GM12891 (cell line): ENCODE data around the gene LSM3.
A peak's percentile ranks its signal among the peaks of the same experiment; 100 is the strongest.
"Not testable (repeated sequence)": the region's sequence is repeated elsewhere in the genome, so short reads cannot be mapped to it uniquely, and the experiment has no call there.

Experiments used
- DNase-seq: peaks from one replicate; pipeline ENCODE4 v3.0.0; 2011; ENCODE audit warnings: low spot score; ENCODE audit not compliant: insufficient read length
- FAIRE-seq: peaks from 2 replicates; lab custom pipeline; 2011; peaks lifted over from hg19 to GRCh38; lab: Jason Lieb, UNC
- PAX5 ChIP-seq: IDR thresholded peaks from 2 replicates; pipeline ENCODE4 v1.6.1; 2011; ENCODE audit warnings: low read length, moderate library complexity, mild to moderate bottlenecking; ENCODE audit not compliant: insufficient read depth, severe bottlenecking
- POLR2A ChIP-seq: IDR thresholded peaks from 2 replicates; pipeline ENCODE4 v1.6.1; 2011; ENCODE audit warnings: low read depth, low read length, control low read depth
- POLR2AphosphoS5 ChIP-seq: IDR thresholded peaks from 2 replicates; pipeline ENCODE4 v1.6.1; 2011; ENCODE audit warnings: low read depth, low read length, control low read depth
- POU2F2 ChIP-seq: IDR thresholded peaks from 2 replicates; pipeline ENCODE4 v1.6.1; 2011; ENCODE audit warnings: low read depth, mild to moderate bottlenecking, control low read depth, low read length, moderate library complexity
- SPI1 ChIP-seq: IDR thresholded peaks from 2 replicates; pipeline ENCODE4 v1.6.1; 2011; ENCODE audit warnings: low read depth, low read length, control low read depth
- TAF1 ChIP-seq: IDR thresholded peaks from 2 replicates; pipeline ENCODE4 v1.6.1; 2011; ENCODE audit warnings: low read depth, low read length, control low read depth

LSM3 gene

GRCh38 chr3:14216257-14217048 lies 37.8 kb downstream of the LSM3 start:
- FAIRE-seq (no peak), DNase-seq (no peak)
- TF ChIP-seq TAF1: no peak
- no peak for TF ChIP-seq SPI1
- TF ChIP-seq PAX5: no peak
- TF ChIP-seq POLR2AphosphoS5: no peak
- TF ChIP-seq POLR2A: no peak
- TF ChIP-seq POU2F2: no peak

GRCh38 chr3:14218355-14218754 lies 39.7 kb downstream of the LSM3 start:
- TF ChIP-seq POLR2AphosphoS5: no peak
- TF ChIP-seq SPI1: no peak
- TF ChIP-seq TAF1: no peak
- TF ChIP-seq POLR2A: no peak
- no peak for TF ChIP-seq POU2F2
- TF ChIP-seq PAX5: no peak
- DNase-seq: no peak
- no peak for FAIRE-seq

- no peak for FAIRE-seq
- no peak for DNase-seq
- no peak for TF ChIP-seq TAF1
- TF ChIP-seq SPI1: no peak
- TF ChIP-seq PAX5: no peak
- no peak for TF ChIP-seq POU2F2
- no peak for TF ChIP-seq POLR2A
- TF ChIP-seq POLR2AphosphoS5: no peak
These were observed 42.3 kb downstream of the LSM3 start for GRCh38 chr3:14220933-14221332.

GRCh38 chr3:14221902-14222301 lies 43.3 kb downstream of the LSM3 start:
- FAIRE-seq: no peak
- no peak for DNase-seq
- TF ChIP-seq TAF1: no peak
- TF ChIP-seq POU2F2: no peak
- no peak for TF ChIP-seq POLR2A
- no peak for TF ChIP-seq SPI1
- TF ChIP-seq POLR2AphosphoS5: no peak
- TF ChIP-seq PAX5: no peak

DNA sequence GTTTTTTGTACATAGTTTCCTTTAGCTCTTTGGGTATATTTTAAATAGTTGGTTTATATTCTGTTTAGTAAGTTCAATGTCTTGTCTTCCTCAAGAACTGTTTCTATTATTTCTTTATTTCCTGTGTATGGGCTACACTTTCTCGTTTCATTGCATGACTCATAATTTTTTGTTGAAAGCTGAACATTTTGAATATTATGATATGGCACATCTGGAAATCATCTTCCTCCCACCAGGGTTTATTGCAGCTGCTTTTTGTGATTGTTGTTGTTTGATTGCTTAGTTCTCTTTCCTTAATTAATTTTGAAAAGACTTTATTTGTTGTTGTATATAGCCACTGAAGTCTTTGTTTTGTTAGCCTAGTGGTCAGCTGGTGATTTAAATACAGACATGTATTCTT lies 43.8 kb downstream of the LSM3 start:
- DNase-seq: no peak
- FAIRE-seq: no peak
- TF ChIP-seq POLR2AphosphoS5 (no peak), POU2F2 (no peak), SPI1 (no peak)

GRCh38 chr3:14222900-14223594 lies 44.4 kb downstream of the LSM3 start:
- DNase-seq (no peak), FAIRE-seq (no peak)
- TF ChIP-seq POLR2AphosphoS5 (no peak), SPI1 (peak; percentile 80)

DNA sequence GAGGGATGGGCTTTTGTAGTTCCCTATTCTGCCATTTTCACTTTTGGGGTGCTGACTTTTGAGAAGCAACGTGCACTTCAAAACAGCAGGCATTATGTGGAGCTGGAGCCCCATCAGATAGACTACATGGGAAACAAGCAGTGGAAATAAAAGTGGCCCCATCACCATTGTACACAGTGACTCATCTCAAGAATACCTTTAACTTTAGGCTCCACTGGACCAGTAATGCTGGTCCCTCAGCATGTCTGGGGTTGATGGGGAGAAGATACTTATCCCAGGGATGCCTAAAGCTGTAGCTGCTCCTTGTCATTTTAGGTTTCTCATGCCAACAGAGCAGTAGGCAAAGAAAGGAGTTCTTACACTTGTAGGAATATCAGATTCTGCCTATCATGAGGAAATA lies 45.0 kb downstream of the LSM3 start:
- FAIRE-seq (no peak), DNase-seq (no peak)
- TF ChIP-seq POLR2AphosphoS5 (no peak), POU2F2 (no peak), PAX5 (no peak), TAF1 (no peak), POLR2A (no peak), SPI1 (no peak)

DNA sequence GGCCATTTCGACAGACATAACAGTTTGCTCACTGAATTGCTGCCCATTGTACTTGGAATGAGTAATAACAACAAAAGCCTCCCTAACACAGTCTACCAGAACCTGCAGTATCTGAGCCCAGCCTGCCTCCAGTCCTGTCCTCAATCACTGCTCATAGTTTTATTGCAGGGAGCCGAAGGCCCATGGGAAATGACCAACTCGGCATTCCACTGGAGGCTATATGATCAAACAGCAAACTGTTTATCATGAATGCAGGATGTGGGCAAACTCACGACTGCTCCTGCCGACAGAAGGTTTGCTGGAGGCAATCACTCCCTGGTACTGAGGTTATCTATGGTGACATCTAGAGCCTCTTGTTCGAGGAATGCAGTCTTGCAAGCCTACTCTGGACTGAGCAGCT lies 46.3 kb downstream of the LSM3 start:
- TF ChIP-seq POLR2A: no peak
- TF ChIP-seq POU2F2: no peak
- TF ChIP-seq TAF1: no peak
- no peak for TF ChIP-seq SPI1
- TF ChIP-seq PAX5: no peak
- no peak for TF ChIP-seq POLR2AphosphoS5
- DNase-seq (no peak), FAIRE-seq (no peak)

DNA sequence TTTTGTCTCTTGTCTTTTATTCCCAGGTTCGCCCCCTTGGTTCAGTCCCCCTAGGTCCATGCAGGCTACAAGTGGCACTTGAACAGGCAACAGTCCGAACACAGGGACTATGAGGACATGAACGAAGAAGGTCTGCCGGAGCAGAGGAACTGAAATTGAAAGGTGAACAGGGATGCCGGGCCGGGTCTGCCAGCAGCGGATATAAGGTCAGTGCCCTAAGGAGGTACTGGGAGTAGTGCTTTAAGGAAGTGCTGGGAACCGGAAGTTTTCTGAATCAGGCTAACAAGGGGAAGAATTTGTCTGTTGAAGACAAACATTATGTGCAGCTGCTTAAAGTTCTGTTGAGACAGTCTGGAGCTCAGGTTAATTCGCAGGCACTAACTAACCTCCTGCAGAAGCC lies 46.8 kb downstream of the LSM3 start:
- TF ChIP-seq POLR2A (no peak), SPI1 (peak; percentile 65)
- DNase-seq (no peak), FAIRE-seq (no peak)

DNA sequence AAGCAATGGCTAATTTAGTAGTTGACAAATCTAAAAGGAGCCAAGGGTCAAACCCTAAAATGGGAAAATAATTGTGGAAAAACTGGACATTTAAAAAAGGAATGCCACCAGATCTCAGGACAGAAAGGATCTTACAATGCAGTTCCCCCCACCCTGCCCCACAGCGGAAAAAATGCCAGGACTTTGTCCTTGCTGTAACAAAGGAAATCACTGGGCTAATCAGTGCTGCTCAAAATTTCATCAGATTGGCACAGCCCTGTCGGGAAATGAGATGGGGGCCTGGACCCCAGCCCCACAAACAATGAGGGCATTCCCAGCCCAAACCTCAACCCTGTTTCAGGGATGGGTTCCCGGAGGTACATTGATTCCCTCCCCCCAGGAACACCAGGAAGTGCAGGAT lies 47.7 kb downstream of the LSM3 start:
- not testable (repeated sequence) for FAIRE-seq, DNase-seq

GRCh38 chr3:14227856-14228255 lies 49.2 kb downstream of the LSM3 start:
- FAIRE-seq (no peak), DNase-seq (no peak)

More at GRCh38 chr3:14227856-14228255, 49.2 kb downstream of the LSM3 start:
- TF ChIP-seq TAF1 (no peak), PAX5 (no peak), SPI1 (no peak), POU2F2 (no peak), POLR2AphosphoS5 (no peak), POLR2A (no peak)
